Epithelial cell of prostate (primary cell): ENCODE measurements around the gene IGLL5.
A peak's percentile ranks its signal among the peaks of the same experiment; 100 is the strongest.

Experiments
- DNase-seq: peaks from one replicate; pipeline ENCODE4 v3.0.0-alpha.2; 2011; ENCODE audit warnings: low read depth, low spot score
- H3K27ac ChIP-seq: fragments of 450-650 bp; 2 replicates; pipeline ENCODE4 v1.5.1; 2017; ENCODE audit warnings: mild to moderate bottlenecking

The IGLL5 gene

DNA sequence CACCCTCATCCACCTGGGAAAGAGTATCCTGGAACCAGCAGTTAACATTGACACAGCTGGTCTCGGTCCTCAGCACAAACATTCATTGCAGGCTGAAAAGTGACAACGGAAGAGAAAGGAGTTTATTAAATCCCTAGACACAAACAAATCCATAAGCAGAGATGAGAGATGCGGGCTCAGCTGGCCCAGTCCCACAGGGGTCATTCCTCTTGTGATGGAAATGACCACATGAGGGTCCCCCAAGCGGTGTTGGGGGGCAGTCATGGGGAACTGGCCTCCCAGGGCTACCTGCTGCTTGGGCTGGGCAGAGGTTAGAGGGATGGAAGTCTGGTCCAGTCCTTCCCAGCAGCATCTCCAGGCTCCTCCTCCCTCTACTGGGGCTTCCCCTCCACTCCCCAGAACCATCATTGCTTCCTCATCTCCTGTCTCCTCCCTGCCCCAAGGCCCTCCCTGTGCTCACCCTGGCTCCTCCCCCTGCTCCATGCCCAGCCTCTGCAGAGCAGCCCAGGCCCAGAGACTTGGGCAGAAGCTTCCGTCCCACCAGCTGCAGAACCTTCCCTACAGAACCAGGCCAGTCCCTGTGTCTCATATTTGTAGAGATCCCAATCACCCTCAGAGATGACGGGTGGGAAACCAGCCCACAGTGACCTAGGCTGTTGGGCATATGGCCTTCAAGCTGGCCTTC, 5.4 kb upstream of the IGLL5 start:
- no peak for DNase-seq
- no peak overlapping the region for H3K27ac ChIP-seq

- DNase-seq: no peak
- no peak overlapping the region for H3K27ac ChIP-seq
Measured at GRCh38 chr22:22883090-22883727, 4.4 kb upstream of the IGLL5 start.

DNA sequence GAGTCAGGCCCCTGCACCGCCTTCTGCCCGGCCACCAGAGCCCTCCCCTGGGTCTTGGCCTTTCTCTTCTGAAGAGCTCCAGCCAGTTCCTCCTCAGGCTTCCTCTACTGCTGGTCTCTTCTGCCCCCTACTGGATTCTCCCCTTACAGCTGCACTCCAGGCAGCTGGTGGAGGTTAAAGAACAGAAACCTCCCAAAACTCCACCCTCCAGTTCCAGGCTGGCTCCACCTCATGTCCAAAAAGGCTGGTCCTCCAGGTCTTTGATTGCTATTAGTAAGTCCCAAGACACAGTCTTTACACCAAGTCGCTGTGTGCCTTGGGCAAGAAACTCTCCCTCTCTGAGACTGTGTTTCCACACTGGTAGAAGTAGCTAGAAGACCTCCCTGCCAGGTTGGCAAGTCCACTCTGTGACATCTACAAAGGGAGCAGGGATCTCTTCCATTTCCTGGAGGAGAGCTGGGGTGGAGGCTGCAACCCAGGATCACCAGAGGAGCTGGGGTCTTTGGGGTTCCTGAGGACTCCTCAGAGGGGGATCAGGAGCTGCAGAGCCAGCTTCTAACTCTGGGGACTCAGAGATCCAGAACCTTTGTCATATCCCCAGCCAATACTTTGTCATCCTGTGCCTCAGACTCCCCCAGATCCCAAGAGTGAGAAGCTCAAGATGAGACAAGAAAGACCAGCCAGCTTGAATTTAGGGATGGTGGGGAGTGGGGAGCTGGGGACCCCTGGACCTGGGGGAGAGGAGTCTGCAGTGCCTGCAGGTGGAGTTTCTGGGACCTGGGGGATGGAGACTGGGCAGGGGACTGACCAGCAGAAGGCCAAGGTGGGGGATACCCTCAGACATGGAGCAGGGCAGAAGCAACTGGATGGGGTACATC, 3.4 kb upstream of the IGLL5 start:
- DNase-seq: peak; percentile 8
- no peak overlapping the region for H3K27ac ChIP-seq

DNA sequence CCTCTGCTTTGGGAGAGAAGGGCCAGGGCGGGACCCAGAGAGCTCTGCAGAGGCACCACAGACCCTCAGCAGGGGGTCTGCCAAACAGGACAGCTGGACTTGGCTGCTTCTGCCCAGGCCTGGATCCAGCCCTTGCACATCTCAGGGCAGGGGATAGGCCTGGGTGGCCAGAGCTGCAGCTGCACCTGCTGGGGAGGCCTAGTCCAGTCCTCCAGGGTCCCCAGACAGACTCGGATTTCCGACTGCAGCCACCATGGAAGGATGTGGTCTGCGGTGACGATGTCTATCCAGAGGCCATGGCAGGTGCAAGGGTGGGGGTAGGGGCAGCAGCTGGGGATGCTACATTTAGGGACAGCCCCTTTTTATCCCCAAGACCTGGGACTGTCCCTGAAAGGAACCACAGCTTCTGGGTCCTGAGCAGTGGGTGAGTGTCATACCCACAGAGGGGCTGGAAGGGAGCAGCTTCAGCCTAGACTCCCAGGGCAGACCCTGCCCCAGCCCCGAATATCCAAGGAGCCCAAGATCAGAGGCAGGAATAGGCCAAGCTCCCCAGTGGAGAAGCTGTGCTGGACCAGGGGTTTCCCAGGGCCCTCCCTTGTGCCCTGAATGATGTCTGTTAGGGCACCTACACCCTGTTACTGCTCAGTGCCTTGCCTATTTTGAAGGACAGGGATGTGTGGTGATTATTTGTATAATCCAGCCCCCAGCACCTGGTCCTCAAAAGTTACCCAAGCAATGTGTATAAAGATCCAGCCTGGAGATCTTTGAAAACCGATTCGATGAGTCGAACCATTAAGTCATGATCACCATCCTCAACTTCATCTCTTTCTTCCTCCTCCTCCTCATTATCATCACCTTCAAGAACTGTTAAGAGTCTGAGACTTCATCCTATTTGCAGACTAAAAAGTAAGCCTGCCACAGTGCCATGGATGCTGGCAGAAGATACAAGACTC, 2.5 kb upstream of the IGLL5 start:
- DNase-seq: no peak
- H3K27ac ChIP-seq: no peak overlapping the region

- no peak for DNase-seq
- no peak overlapping the region for H3K27ac ChIP-seq
Measured at GRCh38 chr22:22886546-22886945, 1.1 kb upstream of the IGLL5 start.

DNA sequence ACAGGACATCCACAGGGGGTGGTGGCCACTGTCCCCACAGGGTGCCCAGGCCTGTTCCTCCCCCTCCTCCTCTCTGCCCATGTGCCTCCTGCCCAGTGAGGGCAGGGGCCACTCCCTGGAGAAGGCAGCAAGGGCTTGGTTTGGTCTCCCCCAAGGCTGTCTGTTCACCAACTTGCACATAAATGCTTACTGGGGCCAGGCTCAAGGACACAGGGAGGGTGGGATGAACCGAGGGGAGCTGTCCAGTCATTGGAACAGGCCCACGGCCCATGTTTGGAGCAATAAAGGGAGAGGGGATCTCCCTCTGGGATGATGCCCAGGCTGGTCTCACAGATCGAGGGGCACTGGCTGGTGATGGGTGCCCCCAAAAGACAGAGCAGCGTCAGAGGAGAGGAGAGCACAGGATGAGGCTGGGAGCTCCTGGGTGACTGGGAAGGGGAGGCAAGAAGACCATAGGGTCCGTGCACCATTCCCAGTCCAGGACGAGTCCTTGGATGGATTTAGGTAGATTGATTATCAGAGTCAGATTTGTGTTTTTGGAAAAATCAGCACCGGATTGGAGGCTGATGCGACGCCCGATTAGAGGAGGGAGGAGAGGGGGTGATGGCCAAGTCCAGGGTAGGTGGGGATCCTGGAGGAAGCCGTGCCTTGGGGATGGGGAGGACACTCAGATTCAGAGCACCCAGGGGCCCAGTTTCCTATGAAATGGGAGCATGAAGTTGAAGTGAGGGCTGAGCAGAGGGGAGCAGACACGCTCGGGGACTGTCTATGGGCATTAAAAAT, 1.1 kb downstream of the IGLL5 start:
- no peak for DNase-seq
- no peak overlapping the region for H3K27ac ChIP-seq

GRCh38 chr22:22890085-22890484, 2.5 kb downstream of the IGLL5 start:
- no peak overlapping the region for H3K27ac ChIP-seq
- no peak for DNase-seq

DNA sequence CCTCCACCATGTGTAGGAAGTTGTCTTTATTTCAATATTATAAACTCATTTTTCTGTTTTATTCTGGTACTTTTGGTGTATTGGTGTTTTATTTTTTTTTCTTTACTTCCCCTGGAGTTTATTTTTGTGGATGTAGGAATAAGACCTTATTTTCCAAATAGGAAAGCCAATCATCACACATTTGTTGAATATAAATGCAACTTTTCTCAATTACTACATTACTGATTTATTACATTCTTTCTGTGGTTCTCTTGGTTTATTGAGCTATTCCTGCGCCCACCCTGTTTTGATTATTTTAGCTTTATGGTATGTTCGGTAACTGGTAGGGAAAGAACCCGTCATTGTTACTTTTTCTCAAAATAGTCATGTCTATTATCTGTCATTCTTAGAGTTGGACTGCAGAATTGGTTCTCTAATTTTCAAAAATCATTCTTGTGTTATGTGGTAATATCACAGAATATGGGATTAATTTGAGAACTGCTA, 3.6 kb downstream of the IGLL5 start:
- no peak overlapping the region for H3K27ac ChIP-seq
- no peak for DNase-seq

DNA sequence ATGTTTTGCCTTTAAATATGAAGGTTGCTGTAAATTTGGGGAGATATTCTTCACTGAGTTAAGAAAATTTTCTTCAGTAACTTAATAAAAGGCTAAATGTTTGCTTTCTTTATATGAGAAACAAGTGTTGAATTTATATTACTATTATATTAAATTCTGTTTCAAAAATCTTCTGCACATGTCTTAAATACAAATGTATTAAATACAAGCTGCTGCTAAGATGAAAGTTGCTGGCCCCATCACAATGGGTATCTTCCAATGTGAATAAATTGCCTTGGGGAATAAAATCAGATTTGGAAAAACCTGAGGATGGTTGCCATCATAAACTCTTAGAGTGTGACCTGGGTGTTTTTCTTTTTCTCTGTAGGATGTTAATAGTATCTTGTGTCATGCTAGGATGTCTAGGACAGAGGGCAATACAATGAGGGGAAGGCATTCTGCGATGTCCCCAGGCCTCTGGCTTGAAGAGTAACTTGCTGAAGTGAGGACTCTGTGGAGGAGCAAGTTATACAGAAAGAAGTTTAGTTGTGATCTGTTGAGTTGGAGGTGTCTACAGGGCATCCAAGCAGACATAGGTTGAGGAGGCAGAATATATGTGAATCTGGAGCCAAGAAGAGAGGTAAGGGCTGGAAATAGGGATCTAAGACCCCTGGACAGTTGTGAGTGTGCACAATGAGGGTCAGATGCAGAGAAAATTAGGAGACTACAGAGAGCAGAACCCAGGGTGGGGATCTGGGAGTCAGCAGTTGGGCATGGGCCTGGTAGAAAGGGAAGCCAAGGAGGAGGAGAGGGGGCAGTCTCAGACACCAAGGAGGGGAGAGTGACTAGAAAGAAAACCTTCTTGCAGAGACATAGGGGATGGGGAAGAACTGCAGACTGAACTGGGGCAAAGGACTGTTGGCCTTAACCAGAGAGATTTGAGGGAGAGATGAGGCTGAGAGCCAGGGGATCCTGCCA, 4.8 kb downstream of the IGLL5 start:
- no peak for DNase-seq
- no peak overlapping the region for H3K27ac ChIP-seq

GRCh38 chr22:22893077-22893805, 5.6 kb downstream of the IGLL5 start:
- no peak for DNase-seq

DNA sequence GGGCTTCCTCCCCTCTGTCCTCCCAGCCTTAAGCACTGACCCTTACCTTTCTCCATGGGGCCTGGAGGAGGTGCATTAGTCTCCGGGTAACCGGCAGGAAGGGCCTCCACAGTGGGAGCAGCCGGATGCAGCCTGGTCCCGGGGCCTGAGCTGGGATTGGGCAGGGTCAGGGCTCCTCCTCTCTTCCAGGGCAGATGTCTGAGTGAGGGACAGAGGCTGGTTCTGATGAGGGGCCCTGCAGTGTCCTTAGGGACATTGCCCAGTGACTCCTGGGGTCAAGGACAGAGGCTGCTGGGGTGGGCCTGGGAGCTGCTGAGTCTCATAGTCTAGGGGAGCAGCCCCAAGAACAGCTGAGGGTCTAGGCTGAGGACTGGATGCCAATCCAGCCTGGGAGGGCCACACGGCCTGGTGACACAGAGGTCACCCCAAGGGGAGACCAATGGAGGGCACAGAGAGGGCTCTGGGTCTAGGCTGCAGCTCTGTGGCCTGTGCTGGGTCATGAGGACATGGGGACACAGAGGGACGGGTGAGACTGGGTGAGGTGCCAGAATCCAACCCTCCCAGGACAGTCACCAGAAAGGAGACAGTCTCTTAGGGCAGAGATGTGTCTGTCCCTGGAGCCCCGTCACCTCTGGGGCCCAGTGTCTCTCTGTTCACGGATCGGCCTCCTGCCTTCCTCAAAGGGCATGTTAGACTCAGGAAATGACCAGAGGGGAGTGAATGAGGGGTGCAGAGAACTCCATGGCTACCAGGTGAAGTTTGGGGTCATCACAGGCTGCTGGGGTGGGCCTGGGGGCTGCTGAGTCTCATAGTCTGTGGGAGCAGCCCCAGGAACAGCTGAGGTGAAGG, 6.5 kb downstream of the IGLL5 start:
- no peak overlapping the region for H3K27ac ChIP-seq

More at GRCh38 chr22:22893077-22893805, 5.6 kb downstream of the IGLL5 start:
- H3K27ac ChIP-seq: no peak overlapping the region

GRCh38 chr22:22894740-22895731, 7.4 kb downstream of the IGLL5 start:
- no peak for DNase-seq
- no peak overlapping the region for H3K27ac ChIP-seq

More for the DNA sequence above, 6.5 kb downstream of the IGLL5 start:
- DNase-seq: no peak

DNA sequence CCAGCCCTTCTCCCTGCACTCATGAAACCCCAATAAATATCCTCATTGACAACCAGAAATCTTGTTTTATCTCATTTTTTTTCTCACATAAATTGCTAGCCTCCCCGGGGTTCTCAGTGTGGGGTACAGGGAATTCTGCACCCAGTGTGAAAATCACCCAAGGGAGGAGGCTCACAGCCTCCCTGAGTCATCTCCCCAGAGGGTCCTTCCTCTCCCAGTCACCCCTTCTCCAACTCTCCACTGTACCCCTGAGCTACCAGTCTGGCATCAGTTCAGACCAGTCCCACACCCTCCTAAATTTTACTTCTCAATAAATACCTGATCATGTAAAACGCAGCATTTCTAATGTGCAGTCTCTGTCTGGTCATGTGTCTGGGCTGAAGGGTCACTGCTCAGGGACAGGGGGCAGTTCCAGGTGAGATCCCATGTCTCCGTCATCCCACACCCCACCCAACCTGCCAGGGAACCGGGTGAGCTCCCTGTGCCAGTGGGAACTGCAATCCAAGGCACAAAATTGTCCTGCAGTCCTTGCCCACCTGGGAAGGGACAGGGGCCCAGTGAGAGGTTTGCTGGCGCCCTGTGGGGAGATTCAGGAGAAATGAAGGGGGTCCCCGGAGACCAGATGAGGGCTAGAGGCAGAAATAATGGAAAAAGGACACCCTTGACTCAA, 8.3 kb downstream of the IGLL5 start:
- H3K27ac ChIP-seq: no peak overlapping the region
- DNase-seq: no peak

DNA sequence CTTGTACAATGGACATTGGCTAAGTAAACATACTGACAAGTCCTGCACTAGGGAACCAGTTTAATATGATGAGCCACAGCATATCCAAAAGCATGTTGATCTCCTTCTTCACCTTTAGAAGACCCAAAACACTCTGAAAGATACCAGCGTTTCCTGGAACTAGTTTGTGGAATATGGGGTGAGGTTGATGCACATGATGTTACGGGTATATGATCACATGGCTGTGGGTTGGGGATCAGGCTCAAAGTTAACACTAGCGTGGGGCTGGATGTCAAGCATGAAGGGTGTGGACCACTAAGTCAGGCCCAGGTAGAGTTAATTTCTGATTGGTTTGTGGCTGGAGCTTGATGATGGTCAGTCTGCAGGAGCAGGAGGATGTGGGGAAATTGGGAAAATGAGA, 9.0 kb downstream of the IGLL5 start:
- no peak for DNase-seq
- H3K27ac ChIP-seq: no peak overlapping the region

- DNase-seq: no peak
- no peak overlapping the region for H3K27ac ChIP-seq
Measured at GRCh38 chr22:22897091-22897490, 9.5 kb downstream of the IGLL5 start.
